B cell (primary cell): Measurements from ENCODE around the gene WNT16. TPM values are rescaled to one million over a fixed set of nuclear protein-coding genes. Genes with fewer than 3 reads are reported as not detected.

ENCODE experiments used
- ATAC-seq: fragments of 200-7000 bp; cut with Tn5 transposase; one replicate; pipeline ENCODE4 v1.10.0; 2021; ENCODE audit warnings: low read depth, mild to moderate bottlenecking, moderate number of reproducible peaks, moderate library complexity
- CTCF ChIA-PET: fragments of 350-600 bp; sonication (Branson Sonifier 250); formaldehyde crosslinking; loops from one replicate; lab custom pipeline; 2021; ENCODE audit warnings: antibody characterized with exemption, inconsistent platforms; lab: Charles Lee
- POLR2A ChIA-PET: fragments of 350-600 bp; sonication (Branson Sonifier 250); formaldehyde crosslinking; loops from one replicate; lab custom pipeline; 2021; ENCODE audit warnings: antibody characterized with exemption; lab: Charles Lee
- DNase-seq: peaks from one replicate; pipeline ENCODE4 v3.0.0; 2013
- H2AFZ ChIP-seq: 2 replicates; pipeline ENCODE4 v1.6.1; 2012; ENCODE audit warnings: mild to moderate bottlenecking, low read depth, low read length; ENCODE audit not compliant: insufficient read depth, poor library complexity, severe bottlenecking
- H3K27ac ChIP-seq, 2 donors: 1 replicate in 1 of 2; 2 replicates in 1 of 2; pipeline ENCODE4 v1.5.1; 2012 to 2013; ENCODE audit warnings: low read length in 2 of 2, mild to moderate bottlenecking in 2 of 2, moderate library complexity in 1 of 2
- H3K27me3 ChIP-seq, 4 experiments: fragments of 200-600 bp in 1 of 4; sonication (generic) in 1 of 4; replicated peaks in 1 of 4; 1 replicate in 2 of 4; 2 replicates in 2 of 4; pipeline versions ENCODE4 v1.6.1 to v1.7.0; 2013 to 2016; ENCODE audit warnings: low read length in 3 of 4, mild to moderate bottlenecking in 2 of 4, mixed read lengths in 1 of 4, moderate library complexity in 1 of 4; ENCODE audit not compliant: insufficient read depth in 4 of 4, control insufficient read depth in 3 of 4; ENCODE audit errors: control extremely low read depth in 1 of 4
- H3K36me3 ChIP-seq, 2 experiments: replicated peaks in 1 of 2; 1 replicate in 1 of 2; 2 replicates in 1 of 2; pipeline versions ENCODE4 v1.6.1 to v1.7.1; 2013; ENCODE audit warnings: low read length in 1 of 2; ENCODE audit not compliant: insufficient read depth in 2 of 2, control insufficient read depth in 1 of 2; ENCODE audit errors: control extremely low read depth in 1 of 2, extremely low read depth in 1 of 2
- H3K4me1 ChIP-seq, 2 donors: fragments of 200-600 bp in 1 of 2; sonication (generic) in 1 of 2; 1 replicate in 1 of 2; 2 replicates in 1 of 2; pipeline versions ENCODE4 v1.5.1 to v1.6.1; 2013 to 2017; ENCODE audit warnings: low read length in 2 of 2; ENCODE audit not compliant: control insufficient read depth in 2 of 2, insufficient read depth in 2 of 2
- H3K4me2 ChIP-seq: replicated peaks from 2 replicates; pipeline ENCODE3; 2012; ENCODE audit warnings: mild to moderate bottlenecking, low read depth, low read length; ENCODE audit not compliant: poor library complexity, severe bottlenecking
- H3K4me3 ChIP-seq, 5 experiments: fragments of 200-600 bp in 1 of 5; sonication (generic) in 1 of 5; 1 replicate in 3 of 5; 2 replicates in 2 of 5; pipeline versions ENCODE4 v1.5.1 to v1.7.0; 2011 to 2016; ENCODE audit warnings: low read length in 4 of 5, mild to moderate bottlenecking in 4 of 5, low read depth in 2 of 5, control low read depth in 1 of 5, moderate library complexity in 1 of 5; ENCODE audit not compliant: insufficient read depth in 1 of 5; ENCODE audit errors: control extremely low read depth in 1 of 5, extremely low read depth in 1 of 5
- H3K79me2 ChIP-seq: fragments of 200-600 bp; sonication (generic); one replicate; pipeline ENCODE4 v1.6.0; 2016; ENCODE audit warnings: low read length; ENCODE audit not compliant: control insufficient read depth, insufficient read depth
- H3K9ac ChIP-seq: fragments of 200-600 bp; sonication (generic); 2 replicates; pipeline ENCODE4 v1.6.1; 2017; ENCODE audit warnings: mild to moderate bottlenecking, low read length, moderate library complexity
- H3K9me3 ChIP-seq, 3 donors: one replicate each; pipeline versions ENCODE4 v1.6.1 to v1.7.1; 2013; ENCODE audit warnings: low read length in 2 of 3; ENCODE audit not compliant: control insufficient read depth in 2 of 3, insufficient read depth in 1 of 3; ENCODE audit errors: control extremely low read depth in 1 of 3
- H4K20me1 ChIP-seq: 2 replicates; pipeline ENCODE4 v1.6.0; 2012; ENCODE audit warnings: mild to moderate bottlenecking, low read length; ENCODE audit not compliant: insufficient read depth, control insufficient read depth, poor library complexity, severe bottlenecking
- H3K27ac Mint-ChIP-seq: one replicate; pipeline ENCODE4 v1.8.0; 2021; ENCODE audit warnings: mixed read lengths
- H3K27me3 Mint-ChIP-seq: one replicate; pipeline ENCODE4 v1.8.0; 2021; ENCODE audit warnings: mixed read lengths
- H3K4me1 Mint-ChIP-seq: one replicate; pipeline ENCODE4 v1.8.0; 2021; ENCODE audit warnings: mixed read lengths
- H3K4me3 Mint-ChIP-seq: one replicate; pipeline ENCODE4 v1.8.0; 2021; ENCODE audit warnings: mixed read lengths
- H3K9me3 Mint-ChIP-seq: one replicate; pipeline ENCODE4 v1.8.0; 2022; ENCODE audit warnings: mixed read lengths; ENCODE audit not compliant: insufficient read depth
- CTCF ChIP-seq: fragments of 200-600 bp; IDR thresholded peaks from one replicate; pipeline ENCODE4 v1.8.0; 2022; ENCODE audit warnings: antibody characterized with exemption, mild to moderate bottlenecking
- EZH2 ChIP-seq: IDR thresholded peaks from 2 replicates; pipeline ENCODE4 v1.6.1; 2012; ENCODE audit warnings: borderline replicate concordance, low read depth, mild to moderate bottlenecking, moderate library complexity, low read length; ENCODE audit not compliant: insufficient read depth, poor library complexity, severe bottlenecking
- WGBS: methylation state at CpG from one replicate; pipeline ENCODE4 v1.1.5; 2013; ENCODE audit warnings: missing lambda C conversion rate; ENCODE audit not compliant: insufficient coverage; 5-methylcytosine and 5-hydroxymethylcytosine counted together
- intact Hi-C: fragments of 100-400 bp; cut with micrococcal nuclease; formaldehyde crosslinking; loops from one replicate; pipeline ENCODE4 v1.10.0; 2022
- polyA plus RNA-seq: library from polyadenylated mRNA; depleted of rRNA; stranded (reverse); fragments of >200 nt; gene quantifications from 2 replicates; pipeline ENCODE4 v1.2.3, GENCODE V29; 2012
- total RNA-seq, 2 donors: library from RNA; stranded (reverse); fragments of 120-200 nt in 1 of 2; gene quantifications; 1 replicate in 1 of 2; 2 replicates in 1 of 2; pipeline versions ENCODE4 v1.2.3 to v1.2.4, GENCODE V29; 2013 to 2022

The WNT16 gene
- total and polyA plus RNA-seq, 2 donors (not counting 1 experiment from before 2014, with no cell fraction given) = 4.2 to 6.9 TPM

GRCh38 chr7:121322460-121322859 is 6.3 kb upstream of the WNT16 start:
- no peak for ATAC-seq

More at GRCh38 chr7:121322460-121322859, 6.3 kb upstream of the WNT16 start:
- Histone ChIP-seq H4K20me1 (no peaks in the 10 kb centered on the region), H3K27ac (no peak overlapping the region), H3K4me1 (no peaks in the 10 kb centered on the region), H3K9me3 (no peaks in the 10 kb centered on the region), H3K4me3 (no peak overlapping the region), H3K4me2 (no peak overlapping the region), H2AFZ (no peak overlapping the region), H3K9ac (no peak overlapping the region), H3K27me3 (no peaks in the 10 kb centered on the region), H3K79me2 (peaks cover 10% of the 10 kb centered on the region), H3K36me3 (no peaks in the 10 kb centered on the region)
- POLR2A ChIA-PET = no interaction called here
- Mint-ChIP-seq H3K27ac (no peak overlapping the region), H3K9me3 (no peaks in the 10 kb centered on the region), H3K27me3 (no peaks in the 10 kb centered on the region), H3K4me1 (peaks cover 9% of the 10 kb centered on the region), H3K4me3 (no peak overlapping the region)
- WGBS = 92% methylated on average over 3 of the region's 3 CpGs
- TF ChIP-seq CTCF = no peak
- TF ChIP-seq EZH2 = no peak
- CTCF ChIA-PET = no interaction called here
- intact Hi-C loops = no loop called here
- DNase-seq = no peak
